Endothelial cell of umbilical vein (primary cell): ENCODE measurements around the gene PRTN3.
A peak's percentile ranks its signal among the peaks of the same experiment; 100 is the strongest.

Source experiments
- CTCF ChIP-seq, 2 donors: IDR thresholded peaks; 1 replicate in 1 of 2; 2 replicates in 1 of 2; pipeline ENCODE4 v1.5.1; 2011; ENCODE audit warnings: low read length in 2 of 2, mild to moderate bottlenecking in 2 of 2, moderate library complexity in 2 of 2, control low read depth in 1 of 2, inconsistent platforms in 1 of 2, low read depth in 1 of 2; ENCODE audit not compliant: insufficient read depth in 1 of 2; ENCODE audit errors: extremely low read depth in 1 of 2
- EZH2 ChIP-seq: IDR thresholded peaks from 2 replicates; pipeline ENCODE4 v1.6.1; 2012; ENCODE audit warnings: borderline replicate concordance, low read depth, mild to moderate bottlenecking, moderate library complexity, low read length, inconsistent platforms; ENCODE audit not compliant: severe bottlenecking
- FOS ChIP-seq: IDR thresholded peaks from 2 replicates; pipeline ENCODE4 v1.6.1; 2011; ENCODE audit warnings: mild to moderate bottlenecking, low read length, moderate library complexity, borderline replicate concordance; ENCODE audit not compliant: insufficient read depth
- JUN ChIP-seq: IDR thresholded peaks from 2 replicates; pipeline ENCODE4 v1.6.1; 2011; ENCODE audit warnings: borderline replicate concordance, low read depth; ENCODE audit not compliant: insufficient read length, insufficient read depth
- MAX ChIP-seq: IDR thresholded peaks from 2 replicates; pipeline ENCODE4 v1.6.1; 2011; ENCODE audit not compliant: insufficient read depth, insufficient read length
- POLR2A ChIP-seq: IDR thresholded peaks from 2 replicates; pipeline ENCODE4 v1.6.1; 2012; ENCODE audit warnings: low read depth, mild to moderate bottlenecking, control low read depth, low read length
- POLR2AphosphoS5 ChIP-seq: IDR thresholded peaks from 2 replicates; pipeline ENCODE4 v1.6.1; 2012; ENCODE audit warnings: low read depth, mild to moderate bottlenecking, control low read depth, low read length, moderate library complexity; ENCODE audit not compliant: insufficient read depth

DNA sequence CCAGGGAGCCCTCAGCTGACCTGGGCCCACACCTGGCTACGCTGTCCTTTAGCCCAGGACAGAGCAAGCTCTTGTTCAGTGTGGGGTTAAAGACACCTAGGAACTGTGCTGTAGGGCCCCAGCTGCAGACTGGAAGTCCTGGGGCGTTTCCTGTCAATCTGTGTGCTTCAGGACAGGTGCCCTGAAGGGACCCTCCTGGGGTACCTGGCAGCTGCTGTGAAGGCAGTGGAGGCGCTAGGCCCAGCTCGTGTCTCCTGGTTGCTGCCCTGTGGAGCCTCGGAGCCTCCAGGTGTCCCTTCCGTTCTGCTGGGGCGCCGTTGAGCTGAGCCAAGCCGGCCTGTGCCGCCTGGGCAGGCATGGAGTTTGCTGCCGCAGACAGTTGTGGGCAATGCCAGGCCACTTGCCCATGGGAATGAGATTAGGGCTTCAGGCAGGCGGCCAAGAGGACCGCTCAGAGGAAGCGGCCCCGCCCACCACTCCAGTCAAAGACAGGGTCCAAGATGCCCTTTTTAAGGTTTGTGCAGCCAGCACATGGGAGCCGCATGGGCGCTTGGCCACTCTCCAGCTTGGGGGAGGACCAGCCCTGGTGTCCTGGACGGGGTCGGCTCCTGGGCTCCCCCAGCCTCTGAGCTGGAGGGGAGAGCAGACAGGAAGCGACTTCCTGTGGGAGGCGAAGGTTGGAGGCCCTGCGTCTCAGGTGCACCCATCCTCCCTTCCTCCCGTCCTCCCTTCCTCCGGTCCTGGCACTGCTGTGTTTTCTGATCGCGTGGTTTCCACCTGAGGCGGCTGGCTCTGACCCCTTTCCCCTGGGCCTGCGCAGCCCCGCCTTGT, 39.6 kb upstream of the PRTN3 start:
- TF ChIP-seq POLR2A, result peak; percentile 37
- TF ChIP-seq CTCF (IDR thresholded peaks at IDR 0.05; ENCODE audit: extremely low read depth in 1 of 2, insufficient read depth in 1 of 2, low read depth in 1 of 2, low read length in 2 of 2), result no peak
- TF ChIP-seq POLR2AphosphoS5, result peak; percentile 62
- TF ChIP-seq FOS, result no peak
- peak; percentile 47 for TF ChIP-seq MAX
- TF ChIP-seq EZH2, result no peak
- no peak for TF ChIP-seq JUN
